OCI-LY3 (cell line): ENCODE results near the gene MCU.
"Not testable (repeated sequence)": the region's sequence is repeated elsewhere in the genome, so short reads cannot be mapped to it uniquely, and the experiment has no call there.

Source experiments
- CTCF ChIP-seq: fragments of 200-600, 300-600 bp; sonication (generic); IDR thresholded peaks from 2 replicates; pipeline ENCODE4 v1.5.1; 2014; ENCODE audit warnings: antibody characterized with exemption, low read length, low read depth
- EZH2phosphoT487 ChIP-seq: fragments of 200-600 bp; shearing (Covaris generic); IDR thresholded peaks from 2 replicates; pipeline ENCODE4 v1.6.1; 2018; ENCODE audit warnings: antibody characterized with exemption, mixed run types, low read depth

GRCh38 chr10:72917803-72918332 lies 225.9 kb downstream of the MCU start:
- peak; percentile 23 for TF ChIP-seq CTCF
- not testable (repeated sequence) for TF ChIP-seq EZH2phosphoT487
